Measurements from ENCODE around the gene APOO. TPM values are rescaled to one million over a fixed set of nuclear protein-coding genes. Genes with fewer than 3 reads are reported as not detected.

APOO gene
- total and polyA plus RNA-seq, 2 experiments from 2014 or later = 32.8 to 72.4 TPM

GRCh38 chrX:23787745-23788118 lies 120.0 kb downstream of the APOO start:
- Mint-ChIP-seq H3K4me1 (peaks cover 6% of the 10 kb centered on the region; the same call in 2 of the 3 replicates), H3K4me3 (no peak overlapping the region), H3K9me3 (no peaks in the 10 kb centered on the region), H3K27ac (no peak overlapping the region), H3K27me3 (ENCODE audit: insufficient read depth, low read depth, poor library complexity) (no peaks in the 10 kb centered on the region), H3K36me3 (ENCODE audit: low read depth) (peaks cover 8% of the 10 kb centered on the region; the same call in 2 of the 3 replicates)
- Histone ChIP-seq H4K20me1 (replicated peaks; ENCODE audit: insufficient read depth) (no peaks in the 10 kb centered on the region), H3K36me3 (ENCODE audit: insufficient read depth) (no peaks in the 10 kb centered on the region), H3K4me1 (ENCODE audit: insufficient read depth) (no peaks in the 10 kb centered on the region), H3F3A (replicated peaks; ENCODE audit: low read depth) (no peaks in the 10 kb centered on the region), H3K4me2 (no peak overlapping the region), H3K9me2 (ENCODE audit: insufficient read depth) (no peaks in the 10 kb centered on the region), H2AFZ (no peak overlapping the region), H3K4me3 (no peak overlapping the region), H3K79me2 (replicated peaks; ENCODE audit: insufficient read depth) (peaks cover 4% of the 10 kb centered on the region; the same call in 1 of the 2 replicates), H3K27me3 (ENCODE audit: insufficient read depth) (no peaks in the 10 kb centered on the region), H3K27ac (ENCODE audit: low read depth) (no peak overlapping the region)
- DNase-seq (ENCODE audit: low spot score) (no peak), ATAC-seq (no peak)
- TF ChIP-seq ETS1 (IDR thresholded peaks at IDR 0.05) = no peak
- no peak for TF ChIP-seq POLR2AphosphoS5 (IDR thresholded peaks at IDR 0.05; ENCODE audit: low read depth)
- no peak for TF ChIP-seq ZNF331 (CRISPR knock-in tag; IDR thresholded peaks at IDR 0.05; ENCODE audit: low read depth)
- no peak for TF ChIP-seq CTCF (conservative IDR thresholded peaks at IDR 0.05; ENCODE audit: low read depth in 2 of 2)
- no peak for TF ChIP-seq STAT1 (IDR thresholded peaks at IDR 0.05; ENCODE audit: unreplicated experiment)
- TF ChIP-seq NANOG (IDR thresholded peaks at IDR 0.05; ENCODE audit: borderline replicate concordance) = no peak
- no peak for TF ChIP-seq CREB1 (CRISPR knock-in tag; IDR thresholded peaks at IDR 0.05; ENCODE audit: low read depth)
- TF ChIP-seq ZNF462 (CRISPR knock-in tag; IDR thresholded peaks at IDR 0.05) = no peak
